WTC11 (cell line): ENCODE measurements around the gene RPL39L. TPM values are rescaled to one million over a fixed set of nuclear protein-coding genes. Genes with fewer than 3 reads are reported as not detected.
A peak's percentile ranks its signal among the peaks of the same experiment; 100 is the strongest.

Source experiments
- ATAC-seq: fragments of 200-7000 bp; cut with Tn5 transposase; 2 replicates; pipeline ENCODE4 v1.10.0; 2021; ENCODE audit warnings: mild to moderate bottlenecking, moderate library complexity
- CTCF ChIA-PET: fragments of 300-600 bp; sonication (Branson Sonifier 250); formaldehyde crosslinking; loops from one replicate; lab custom pipeline; 2021; ENCODE audit warnings: antibody characterized with exemption; lab: Charles Lee
- POLR2A ChIA-PET: fragments of 350-600 bp; sonication (Branson Sonifier 250); formaldehyde crosslinking; loops from one replicate; lab custom pipeline; 2021; ENCODE audit warnings: antibody characterized with exemption; lab: Charles Lee
- DNase-seq: peaks from one replicate; pipeline ENCODE4 v3.0.0; 2021; ENCODE audit warnings: low spot score
- H3K27ac Mint-ChIP-seq: 2 replicates; pipeline ENCODE4 v1.8.0; 2021; ENCODE audit warnings: mixed read lengths
- H3K27me3 Mint-ChIP-seq: 2 replicates; pipeline ENCODE4 v1.8.0; 2021; ENCODE audit warnings: low read depth, mild to moderate bottlenecking, moderate library complexity, mixed read lengths
- H3K36me3 Mint-ChIP-seq: 2 replicates; pipeline ENCODE4 v1.8.0; 2021; ENCODE audit warnings: mixed read lengths
- H3K4me1 Mint-ChIP-seq: 2 replicates; pipeline ENCODE4 v1.8.0; 2022; ENCODE audit warnings: mixed read lengths
- H3K4me3 Mint-ChIP-seq: 2 replicates; pipeline ENCODE4 v1.8.0; 2021; ENCODE audit warnings: mild to moderate bottlenecking, moderate library complexity, mixed read lengths
- H3K9me3 Mint-ChIP-seq: 2 replicates; pipeline ENCODE4 v1.8.0; 2021; ENCODE audit warnings: mixed read lengths
- ATF1 ChIP-seq: sonication (generic); formaldehyde crosslinking; IDR thresholded peaks from 2 replicates; pipeline ENCODE4 v1.8.1; 2023; ENCODE audit warnings: mild to moderate bottlenecking, moderate library complexity, missing genetic modification reagents
- ERG ChIP-seq: fragments of 250-450 bp; sonication (Bioruptor Pico); IDR thresholded peaks from 2 replicates; pipeline ENCODE4 v1.8.0; 2021; ENCODE audit warnings: mild to moderate bottlenecking
- ETV6 ChIP-seq: sonication (generic); formaldehyde crosslinking; IDR thresholded peaks from 2 replicates; pipeline ENCODE4 v1.8.1; 2022; ENCODE audit warnings: mild to moderate bottlenecking, missing genetic modification reagents
- FOXP4 ChIP-seq: sonication (generic); formaldehyde crosslinking; IDR thresholded peaks from 2 replicates; pipeline ENCODE4 v1.8.0; 2022; ENCODE audit warnings: mild to moderate bottlenecking, missing genetic modification reagents
- HMGA2 ChIP-seq: fragments of 250-450 bp; sonication (Bioruptor Pico); IDR thresholded peaks from 2 replicates; pipeline ENCODE4 v1.4.0; 2021; ENCODE audit warnings: mild to moderate bottlenecking, moderate library complexity
- HMGXB4 ChIP-seq: sonication (generic); formaldehyde crosslinking; IDR thresholded peaks from 2 replicates; pipeline ENCODE4 v1.8.1; 2023; ENCODE audit warnings: mild to moderate bottlenecking, moderate library complexity, missing genetic modification reagents
- NFATC4 ChIP-seq: fragments of 250-450 bp; sonication (Bioruptor Pico); IDR thresholded peaks from 2 replicates; pipeline ENCODE4 v1.9.0; 2021; ENCODE audit warnings: mild to moderate bottlenecking
- NFE2L1 ChIP-seq: sonication (generic); formaldehyde crosslinking; IDR thresholded peaks from 2 replicates; pipeline ENCODE4 v1.8.1; 2023; ENCODE audit warnings: missing genetic modification reagents
- RORB ChIP-seq: fragments of 250-450 bp; sonication (Bioruptor Pico); IDR thresholded peaks from 2 replicates; pipeline ENCODE4 v1.9.0; 2021; ENCODE audit warnings: mild to moderate bottlenecking
- ZNF281 ChIP-seq: sonication (generic); formaldehyde crosslinking; IDR thresholded peaks from 2 replicates; pipeline ENCODE4 v1.8.0; 2023; ENCODE audit warnings: mild to moderate bottlenecking, missing genetic modification reagents
- ZNF317 ChIP-seq: sonication (generic); formaldehyde crosslinking; IDR thresholded peaks from 2 replicates; pipeline ENCODE4 v1.8.1; 2023; ENCODE audit warnings: low read depth, mild to moderate bottlenecking, moderate library complexity, missing genetic modification reagents, borderline replicate concordance
- total RNA-seq: library from RNA; stranded (reverse); gene quantifications from 3 replicates; pipeline ENCODE4 v1.2.3, GENCODE V29; 2021
- TF ChIP-seq, protein P1 (sequence below): sonication (generic); formaldehyde crosslinking; IDR thresholded peaks from 2 replicates; pipeline ENCODE4 v1.8.1; 2022; ENCODE audit warnings: missing genetic modification reagents, borderline replicate concordance
- TF ChIP-seq, protein P2 (sequence below): sonication (generic); formaldehyde crosslinking; IDR thresholded peaks from 2 replicates; pipeline ENCODE4 v1.8.1; 2023; ENCODE audit warnings: mild to moderate bottlenecking, missing genetic modification reagents, borderline replicate concordance
- TF ChIP-seq, protein P3 (sequence below): sonication (generic); formaldehyde crosslinking; IDR thresholded peaks from 2 replicates; pipeline ENCODE4 v1.8.1; 2023; ENCODE audit warnings: mild to moderate bottlenecking, missing genetic modification reagents, moderate library complexity

RPL39L gene
- total RNA-seq, 1 experiment from 2014 or later = 78.3 TPM

GRCh38 chr3:187161556-187161955 lies 22.3 kb upstream of the RPL39L start:
- Mint-ChIP-seq H3K27me3 (no peaks in the 10 kb centered on the region), H3K4me1 (peaks cover 50% of the 10 kb centered on the region), H3K4me3 (no peak overlapping the region), H3K9me3 (peaks cover 14% of the 10 kb centered on the region), H3K36me3 (peaks cover 69% of the 10 kb centered on the region), H3K27ac (peak overlapping the region; percentile 14)
- CTCF ChIA-PET = interaction anchor here (1.9 to 4.5 kb wide), 2 partner anchors 11 to 22 kb away, joined by 4 to 26 read pairs; partner anchors contain the start of gene RPL39L
- POLR2A ChIA-PET = no interaction called here
- ATAC-seq (no peak), DNase-seq (no peak)
- TF ChIP-seq NFATC4 (no peak), HMGXB4 (CRISPR knock-in tag) (no peak), NFE2L1 (peak; percentile 24; the same call in 1 of the 2 replicates)
- TF ChIP-seq, protein P1, sequence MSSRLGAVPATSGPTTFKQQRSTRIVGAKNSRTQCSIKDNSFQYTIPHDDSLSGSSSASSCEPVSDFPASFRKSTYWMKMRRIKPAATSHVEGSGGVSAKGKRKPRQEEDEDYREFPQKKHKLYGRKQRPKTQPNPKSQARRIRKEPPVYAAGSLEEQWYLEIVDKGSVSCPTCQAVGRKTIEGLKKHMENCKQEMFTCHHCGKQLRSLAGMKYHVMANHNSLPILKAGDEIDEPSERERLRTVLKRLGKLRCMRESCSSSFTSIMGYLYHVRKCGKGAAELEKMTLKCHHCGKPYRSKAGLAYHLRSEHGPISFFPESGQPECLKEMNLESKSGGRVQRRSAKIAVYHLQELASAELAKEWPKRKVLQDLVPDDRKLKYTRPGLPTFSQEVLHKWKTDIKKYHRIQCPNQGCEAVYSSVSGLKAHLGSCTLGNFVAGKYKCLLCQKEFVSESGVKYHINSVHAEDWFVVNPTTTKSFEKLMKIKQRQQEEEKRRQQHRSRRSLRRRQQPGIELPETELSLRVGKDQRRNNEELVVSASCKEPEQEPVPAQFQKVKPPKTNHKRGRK = 0 out of 2 replicates have a peak, but pooled peaks have one; percentile 58

GRCh38 chr3:187150599-187150998 lies 11.3 kb upstream of the RPL39L start:
- POLR2A ChIA-PET = interaction anchor here (1.5 kb wide), 1 partner anchor 11 kb away, joined by 5 read pairs; the partner anchor contains the start of gene RPL39L
- peak overlapping the region; percentile 91 for H3K27ac Mint-ChIP-seq

DNA sequence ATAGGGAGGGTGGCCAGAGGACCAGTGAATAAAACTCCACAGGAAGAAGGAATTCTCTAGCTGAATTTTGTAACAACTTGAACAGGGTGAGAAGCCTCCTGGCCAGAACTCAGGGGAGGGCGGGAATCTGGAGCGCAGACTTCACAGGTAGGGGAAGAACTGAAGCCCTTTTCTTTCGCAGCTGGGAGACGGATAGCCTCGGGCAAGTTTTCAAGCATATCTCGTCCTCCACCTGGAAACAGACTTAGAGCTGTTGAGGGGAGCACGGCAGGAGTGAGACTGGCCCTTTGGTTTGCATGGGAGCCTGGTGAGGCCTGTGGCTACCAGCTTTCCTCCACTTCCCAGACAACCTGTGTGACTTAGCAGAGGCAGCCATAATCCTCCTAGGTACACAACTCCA lies 10.9 kb upstream of the RPL39L start:
- ChIA-PET CTCF (interaction anchor here (0.9 to 4.9 kb wide), 15 partner anchors 10 to 301 kb away, joined by 3 to 55 read pairs (median 4); partner anchors contain the start of gene RPL39L), POLR2A (interaction anchor here (1.5 kb wide), 1 partner anchor 11 kb away, joined by 5 read pairs; the partner anchor contains the start of gene RPL39L)
- H3K9me3 Mint-ChIP-seq = peaks cover 41% of the 10 kb centered on the region
- DNase-seq (no peak), ATAC-seq (peak; percentile 36)
- H3K27me3 Mint-ChIP-seq = no peaks in the 10 kb centered on the region
- H3K4me3 Mint-ChIP-seq = no peak overlapping the region
- no peak overlapping the region for H3K27ac Mint-ChIP-seq
- H3K4me1 Mint-ChIP-seq = peaks cover 36% of the 10 kb centered on the region
- H3K36me3 Mint-ChIP-seq = peaks cover 76% of the 10 kb centered on the region
- no peak for TF ChIP-seq ERG
- no peak for TF ChIP-seq FOXP4
- TF ChIP-seq, protein P2, sequence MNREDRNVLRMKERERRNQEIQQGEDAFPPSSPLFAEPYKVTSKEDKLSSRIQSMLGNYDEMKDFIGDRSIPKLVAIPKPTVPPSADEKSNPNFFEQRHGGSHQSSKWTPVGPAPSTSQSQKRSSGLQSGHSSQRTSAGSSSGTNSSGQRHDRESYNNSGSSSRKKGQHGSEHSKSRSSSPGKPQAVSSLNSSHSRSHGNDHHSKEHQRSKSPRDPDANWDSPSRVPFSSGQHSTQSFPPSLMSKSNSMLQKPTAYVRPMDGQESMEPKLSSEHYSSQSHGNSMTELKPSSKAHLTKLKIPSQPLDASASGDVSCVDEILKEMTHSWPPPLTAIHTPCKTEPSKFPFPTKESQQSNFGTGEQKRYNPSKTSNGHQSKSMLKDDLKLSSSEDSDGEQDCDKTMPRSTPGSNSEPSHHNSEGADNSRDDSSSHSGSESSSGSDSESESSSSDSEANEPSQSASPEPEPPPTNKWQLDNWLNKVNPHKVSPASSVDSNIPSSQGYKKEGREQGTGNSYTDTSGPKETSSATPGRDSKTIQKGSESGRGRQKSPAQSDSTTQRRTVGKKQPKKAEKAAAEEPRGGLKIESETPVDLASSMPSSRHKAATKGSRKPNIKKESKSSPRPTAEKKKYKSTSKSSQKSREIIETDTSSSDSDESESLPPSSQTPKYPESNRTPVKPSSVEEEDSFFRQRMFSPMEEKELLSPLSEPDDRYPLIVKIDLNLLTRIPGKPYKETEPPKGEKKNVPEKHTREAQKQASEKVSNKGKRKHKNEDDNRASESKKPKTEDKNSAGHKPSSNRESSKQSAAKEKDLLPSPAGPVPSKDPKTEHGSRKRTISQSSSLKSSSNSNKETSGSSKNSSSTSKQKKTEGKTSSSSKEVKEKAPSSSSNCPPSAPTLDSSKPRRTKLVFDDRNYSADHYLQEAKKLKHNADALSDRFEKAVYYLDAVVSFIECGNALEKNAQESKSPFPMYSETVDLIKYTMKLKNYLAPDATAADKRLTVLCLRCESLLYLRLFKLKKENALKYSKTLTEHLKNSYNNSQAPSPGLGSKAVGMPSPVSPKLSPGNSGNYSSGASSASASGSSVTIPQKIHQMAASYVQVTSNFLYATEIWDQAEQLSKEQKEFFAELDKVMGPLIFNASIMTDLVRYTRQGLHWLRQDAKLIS (CRISPR knock-in tag) = no peak
- TF ChIP-seq ZNF317 (CRISPR knock-in tag) = no peak
- no peak for TF ChIP-seq NFE2L1
- no peak for TF ChIP-seq ATF1 (CRISPR knock-in tag)
- no peak for TF ChIP-seq HMGA2
- TF ChIP-seq, protein P3, sequence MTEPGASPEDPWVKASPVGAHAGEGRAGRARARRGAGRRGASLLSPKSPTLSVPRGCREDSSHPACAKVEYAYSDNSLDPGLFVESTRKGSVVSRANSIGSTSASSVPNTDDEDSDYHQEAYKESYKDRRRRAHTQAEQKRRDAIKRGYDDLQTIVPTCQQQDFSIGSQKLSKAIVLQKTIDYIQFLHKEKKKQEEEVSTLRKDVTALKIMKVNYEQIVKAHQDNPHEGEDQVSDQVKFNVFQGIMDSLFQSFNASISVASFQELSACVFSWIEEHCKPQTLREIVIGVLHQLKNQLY (CRISPR knock-in tag) = no peak

More at GRCh38 chr3:187150599-187150998, 11.3 kb upstream of the RPL39L start:
- H3K4me3 Mint-ChIP-seq = no peak overlapping the region
- CTCF ChIA-PET = interaction anchor here (0.9 to 4.9 kb wide), 15 partner anchors 9 to 301 kb away, joined by 3 to 55 read pairs (median 4); partner anchors contain the start of gene RPL39L
- TF ChIP-seq ETV6 (CRISPR knock-in tag) = no peak
- TF ChIP-seq RORB (CRISPR knock-in tag) = no peak
- TF ChIP-seq ZNF281 (CRISPR knock-in tag) = no peak
- no peaks in the 10 kb centered on the region for H3K27me3 Mint-ChIP-seq
- H3K9me3 Mint-ChIP-seq = peaks cover 41% of the 10 kb centered on the region
- ATAC-seq (peak; percentile 64), DNase-seq (peak; percentile 57)
- H3K4me1 Mint-ChIP-seq = peaks cover 39% of the 10 kb centered on the region
- H3K36me3 Mint-ChIP-seq = peaks cover 76% of the 10 kb centered on the region
